Measurements from ENCODE around the gene KDM4B. TPM values are rescaled to one million over a fixed set of nuclear protein-coding genes. Genes with fewer than 3 reads are reported as not detected.

The KDM4B gene
- total RNA-seq, 2 donors from 2014 or later, result 27.8 to 38.5 TPM

DNA sequence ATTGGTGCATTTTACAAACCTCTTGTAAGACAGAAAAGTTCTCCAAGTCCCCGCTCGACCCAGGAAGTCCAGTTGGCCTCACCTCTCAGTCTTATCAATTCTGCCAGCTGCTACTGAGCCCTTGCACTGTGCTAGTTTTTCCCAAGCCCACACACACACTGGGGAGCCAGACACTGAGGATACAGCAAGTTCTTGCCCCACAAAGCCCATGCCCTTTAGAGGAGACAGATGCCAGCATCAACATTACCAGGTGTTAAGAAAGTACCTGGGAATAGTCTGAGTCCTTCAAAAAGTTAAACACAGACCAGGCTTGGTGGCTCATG lies 196.7 kb downstream of the KDM4B start:
- H3K9me3 ChIP-seq (ENCODE audit: control insufficient read depth, low read length), result peaks cover 29% of the 10 kb centered on the region
- TF ChIP-seq, protein P1, sequence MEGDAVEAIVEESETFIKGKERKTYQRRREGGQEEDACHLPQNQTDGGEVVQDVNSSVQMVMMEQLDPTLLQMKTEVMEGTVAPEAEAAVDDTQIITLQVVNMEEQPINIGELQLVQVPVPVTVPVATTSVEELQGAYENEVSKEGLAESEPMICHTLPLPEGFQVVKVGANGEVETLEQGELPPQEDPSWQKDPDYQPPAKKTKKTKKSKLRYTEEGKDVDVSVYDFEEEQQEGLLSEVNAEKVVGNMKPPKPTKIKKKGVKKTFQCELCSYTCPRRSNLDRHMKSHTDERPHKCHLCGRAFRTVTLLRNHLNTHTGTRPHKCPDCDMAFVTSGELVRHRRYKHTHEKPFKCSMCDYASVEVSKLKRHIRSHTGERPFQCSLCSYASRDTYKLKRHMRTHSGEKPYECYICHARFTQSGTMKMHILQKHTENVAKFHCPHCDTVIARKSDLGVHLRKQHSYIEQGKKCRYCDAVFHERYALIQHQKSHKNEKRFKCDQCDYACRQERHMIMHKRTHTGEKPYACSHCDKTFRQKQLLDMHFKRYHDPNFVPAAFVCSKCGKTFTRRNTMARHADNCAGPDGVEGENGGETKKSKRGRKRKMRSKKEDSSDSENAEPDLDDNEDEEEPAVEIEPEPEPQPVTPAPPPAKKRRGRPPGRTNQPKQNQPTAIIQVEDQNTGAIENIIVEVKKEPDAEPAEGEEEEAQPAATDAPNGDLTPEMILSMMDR (conservative IDR thresholded peaks at IDR 0.05), result no peak
- H3K4me3 Mint-ChIP-seq, result no peak overlapping the region
- peaks cover 36% of the 10 kb centered on the region for H3K9me3 Mint-ChIP-seq
- 85 to 94% methylated on average over 2 of the region's 2 CpGs for WGBS, 2 experiments (ENCODE audit: insufficient coverage in 1 of 2, insufficient read length in 1 of 2)
- no peak for DNase-seq
- H3K27me3 ChIP-seq (ENCODE audit: control insufficient read depth, insufficient read depth, low read length, poor library complexity, severe bottlenecking), result no peaks in the 10 kb centered on the region
- H3K36me3 Mint-ChIP-seq (ENCODE audit: low read depth), result peaks cover 12% of the 10 kb centered on the region
- no peak overlapping the region for H3K27ac Mint-ChIP-seq
- H3K4me1 ChIP-seq (ENCODE audit: control insufficient read depth, insufficient read depth, low read length), result peaks cover 3% of the 10 kb centered on the region
- H3K4me3 ChIP-seq (ENCODE audit: low read length), result no peak overlapping the region
- peaks cover 27% of the 10 kb centered on the region for H3K4me1 Mint-ChIP-seq
- H3K9ac ChIP-seq (ENCODE audit: extremely low read depth, low read length, poor library complexity, severe bottlenecking), result no peak overlapping the region
- no peak overlapping the region for H3K27ac ChIP-seq (ENCODE audit: low read depth, low read length)
- H3K36me3 ChIP-seq (ENCODE audit: control insufficient read depth, insufficient read depth, low read length), result no peaks in the 10 kb centered on the region
- peaks cover 15% of the 10 kb centered on the region for H3K27me3 Mint-ChIP-seq (ENCODE audit: insufficient read depth)

GRCh38 chr19:5166262-5166661 lies 197.3 kb downstream of the KDM4B start:
- Mint-ChIP-seq H3K4me3 (no peak overlapping the region), H3K27ac (no peak overlapping the region), H3K27me3 (ENCODE audit: insufficient read depth) (peaks cover 15% of the 10 kb centered on the region), H3K9me3 (peaks cover 30% of the 10 kb centered on the region), H3K4me1 (peaks cover 24% of the 10 kb centered on the region), H3K36me3 (ENCODE audit: low read depth) (peaks cover 10% of the 10 kb centered on the region)
- Histone ChIP-seq H3K27me3 (ENCODE audit: control insufficient read depth, insufficient read depth, low read length, poor library complexity, severe bottlenecking) (no peaks in the 10 kb centered on the region), H3K9ac (ENCODE audit: extremely low read depth, low read length, poor library complexity, severe bottlenecking) (no peak overlapping the region), H3K36me3 (ENCODE audit: control insufficient read depth, insufficient read depth, low read length) (no peaks in the 10 kb centered on the region), H3K4me3 (ENCODE audit: low read length) (no peak overlapping the region), H3K27ac (ENCODE audit: low read depth, low read length) (no peak overlapping the region), H3K4me1 (ENCODE audit: control insufficient read depth, insufficient read depth, low read length) (peaks cover 3% of the 10 kb centered on the region), H3K9me3 (ENCODE audit: control insufficient read depth, low read length) (peaks cover 23% of the 10 kb centered on the region)
- no peak for DNase-seq
- TF ChIP-seq, protein P1 (conservative IDR thresholded peaks at IDR 0.05), result no peak

DNA sequence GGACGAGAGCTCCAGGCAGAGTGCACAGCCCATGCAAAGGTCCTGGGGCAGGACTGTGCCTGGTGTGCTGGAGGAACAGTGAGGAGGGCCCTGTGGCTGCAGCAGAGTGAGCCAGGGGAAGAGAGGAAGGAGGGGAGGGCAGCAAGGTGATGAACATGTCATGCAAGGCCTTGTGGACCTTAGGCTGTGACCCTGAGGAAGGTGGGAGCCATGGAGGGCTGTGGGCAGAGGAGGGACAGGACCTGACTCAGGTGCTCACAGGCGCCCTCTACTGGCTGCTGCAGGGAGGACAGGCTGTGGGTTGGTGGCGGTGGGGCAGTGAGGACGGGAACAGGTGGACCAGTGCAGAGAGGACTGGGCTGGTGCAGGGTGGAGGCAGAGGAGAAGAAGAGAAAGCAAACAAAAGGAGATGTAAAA lies 201.4 kb downstream of the KDM4B start:
- TF ChIP-seq, protein P1 (conservative IDR thresholded peaks at IDR 0.05), result peak; percentile 73
- Histone ChIP-seq H3K9ac (ENCODE audit: extremely low read depth, low read length, poor library complexity, severe bottlenecking) (no peak overlapping the region), H3K9me3 (ENCODE audit: control insufficient read depth, low read length) (peaks cover 3% of the 10 kb centered on the region), H3K4me3 (ENCODE audit: low read length) (no peak overlapping the region), H3K4me1 (ENCODE audit: control insufficient read depth, insufficient read depth, low read length) (no peaks in the 10 kb centered on the region), H3K27ac (ENCODE audit: low read depth, low read length) (no peak overlapping the region), H3K36me3 (ENCODE audit: control insufficient read depth, insufficient read depth, low read length) (no peaks in the 10 kb centered on the region), H3K27me3 (ENCODE audit: control insufficient read depth, insufficient read depth, low read length, poor library complexity, severe bottlenecking) (no peaks in the 10 kb centered on the region)
- Mint-ChIP-seq H3K27ac (no peak overlapping the region), H3K27me3 (ENCODE audit: insufficient read depth) (peaks cover 15% of the 10 kb centered on the region), H3K4me3 (no peak overlapping the region), H3K4me1 (no peaks in the 10 kb centered on the region), H3K9me3 (peaks cover 2% of the 10 kb centered on the region), H3K36me3 (ENCODE audit: low read depth) (peaks cover 3% of the 10 kb centered on the region)
- peak; percentile 87 for DNase-seq
- whole genome bisulfite sequencing, 2 experiments (ENCODE audit: insufficient coverage in 1 of 2, insufficient read length in 1 of 2), result 74 to 81% methylated on average over 1 to 4 of the region's 4 CpGs
